Spinal cord (tissue), 10 donors: ENCODE results near the gene DACT2. TPM values are rescaled to one million over a fixed set of nuclear protein-coding genes. Genes with fewer than 3 reads are reported as not detected.
A peak's percentile ranks its signal among the peaks of the same experiment; 100 is the strongest.

Experiments
- DNase-seq, 6 donors: peaks; one replicate each; pipeline versions ENCODE4 v3.0.0 to v3.0.0-alpha.2; 2013 to 2015; ENCODE audit warnings: low spot score in 6 of 6, low read depth in 4 of 6
- H3K27ac ChIP-seq: one replicate; pipeline ENCODE4 v1.5.1; 2013; ENCODE audit warnings: low read depth, low read length, control low read depth
- H3K27me3 ChIP-seq: one replicate; pipeline ENCODE4 v1.6.1; 2013; ENCODE audit warnings: low read length; ENCODE audit not compliant: control insufficient read depth, insufficient read depth
- H3K36me3 ChIP-seq: one replicate; pipeline ENCODE4 v1.6.1; 2013; ENCODE audit warnings: low read length; ENCODE audit not compliant: control insufficient read depth, insufficient read depth
- H3K4me1 ChIP-seq: one replicate; pipeline ENCODE4 v1.6.1; 2013; ENCODE audit warnings: low read length; ENCODE audit not compliant: control insufficient read depth, insufficient read depth
- H3K4me3 ChIP-seq: one replicate; pipeline ENCODE4 v1.5.1; 2013; ENCODE audit warnings: low read depth, low read length, control low read depth
- H3K9me3 ChIP-seq: one replicate; pipeline ENCODE4 v1.6.1; 2013; ENCODE audit warnings: low read length; ENCODE audit not compliant: control insufficient read depth, insufficient read depth
- WGBS: methylation state at CpG from one replicate; pipeline ENCODE4 v1.1.5; 2013; ENCODE audit warnings: missing lambda C conversion rate; ENCODE audit not compliant: insufficient coverage; 5-methylcytosine and 5-hydroxymethylcytosine counted together
- polyA plus RNA-seq, 2 donors: library from polyadenylated mRNA; unstranded; fragments of 120-200 nt; gene quantifications; one replicate each; pipeline ENCODE4 v1.2.1, GENCODE V29; 2013; ENCODE audit not compliant: insufficient read length in 2 of 2
- total RNA-seq, 2 donors: library from RNA; depleted of rRNA in 1 of 2; stranded (reverse); fragments of 120-200 nt in 1 of 2; fragments of >200 nt in 1 of 2; gene quantifications; one replicate each; pipeline versions ENCODE4 v1.2.3 to v1.2.4, GENCODE V29; 2013 to 2014
- donor health status: healthy.

Gene DACT2
- total and polyA plus RNA-seq, 4 donors, result 3.5 to 11.7 (median 8.2) TPM

DNA sequence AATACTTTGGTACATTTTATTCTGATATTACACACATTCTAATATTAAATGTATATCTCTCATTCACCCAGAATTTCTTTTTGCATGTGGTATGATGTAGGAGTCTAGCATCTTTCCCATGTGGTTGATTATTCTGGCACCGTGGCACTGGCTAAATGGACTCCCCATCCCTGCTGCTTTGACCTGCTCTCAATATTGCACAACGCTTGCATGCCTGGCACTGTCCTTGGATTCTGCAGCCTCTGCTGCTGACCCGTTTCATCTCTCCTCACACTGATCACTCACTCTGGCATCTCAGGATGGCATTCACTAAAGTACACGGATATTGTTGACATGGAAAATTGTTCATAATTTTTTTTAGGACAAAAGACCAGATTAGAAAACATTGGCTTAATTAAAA lies 11.5 kb upstream of the DACT2 start:
- Histone ChIP-seq H3K27ac (no peak overlapping the region), H3K27me3 (no peaks in the 10 kb centered on the region), H3K4me1 (no peaks in the 10 kb centered on the region), H3K36me3 (no peaks in the 10 kb centered on the region), H3K4me3 (no peak overlapping the region), H3K9me3 (no peaks in the 10 kb centered on the region)
- DNase-seq, result no peak
- 80% methylated on average over 3 of the region's 4 CpGs for WGBS

DNA sequence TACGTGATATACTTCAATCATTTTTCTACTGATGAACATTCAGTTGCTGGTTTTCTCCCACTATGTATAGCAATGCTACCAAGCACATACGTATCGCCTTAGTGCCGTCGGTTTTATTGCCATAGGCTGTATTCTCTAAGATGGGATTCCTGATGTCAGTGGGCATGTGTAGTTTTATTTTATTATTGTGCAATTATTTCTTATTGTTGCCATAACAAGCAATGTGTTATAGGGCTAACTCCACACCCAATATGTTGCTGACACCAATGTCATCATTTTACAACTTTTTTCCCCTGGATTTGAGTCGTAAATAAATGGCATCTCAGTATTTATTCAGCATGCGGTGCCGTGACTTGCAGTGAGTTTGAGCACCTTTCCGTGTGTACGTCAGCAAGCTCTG lies 10.8 kb upstream of the DACT2 start:
- Histone ChIP-seq H3K27me3 (no peaks in the 10 kb centered on the region), H3K9me3 (no peaks in the 10 kb centered on the region), H3K27ac (no peak overlapping the region), H3K4me3 (no peak overlapping the region), H3K36me3 (no peaks in the 10 kb centered on the region), H3K4me1 (no peaks in the 10 kb centered on the region)
- no peak for DNase-seq
- 100% methylated on average over 3 of the region's 10 CpGs for WGBS

- no peak for DNase-seq
- WGBS, result 100% methylated on average over 2 of the region's 4 CpGs
- H3K27me3 ChIP-seq, result no peaks in the 10 kb centered on the region
Measured at GRCh38 chr6:168328086-168328485, 8.5 kb upstream of the DACT2 start.

GRCh38 chr6:168326294-168327261 lies 7.0 kb upstream of the DACT2 start:
- Histone ChIP-seq H3K27me3 (no peaks in the 10 kb centered on the region), H3K4me3 (no peak overlapping the region), H3K4me1 (no peaks in the 10 kb centered on the region), H3K9me3 (no peaks in the 10 kb centered on the region), H3K36me3 (no peaks in the 10 kb centered on the region), H3K27ac (no peak overlapping the region)
- no peak for DNase-seq
- 52% methylated on average over 8 of the region's 12 CpGs for WGBS

More at GRCh38 chr6:168328086-168328485, 8.5 kb upstream of the DACT2 start:
- no peak overlapping the region for H3K27ac ChIP-seq
- H3K9me3 ChIP-seq, result no peaks in the 10 kb centered on the region
- no peaks in the 10 kb centered on the region for H3K4me1 ChIP-seq
- no peak overlapping the region for H3K4me3 ChIP-seq
- no peaks in the 10 kb centered on the region for H3K36me3 ChIP-seq

DNA sequence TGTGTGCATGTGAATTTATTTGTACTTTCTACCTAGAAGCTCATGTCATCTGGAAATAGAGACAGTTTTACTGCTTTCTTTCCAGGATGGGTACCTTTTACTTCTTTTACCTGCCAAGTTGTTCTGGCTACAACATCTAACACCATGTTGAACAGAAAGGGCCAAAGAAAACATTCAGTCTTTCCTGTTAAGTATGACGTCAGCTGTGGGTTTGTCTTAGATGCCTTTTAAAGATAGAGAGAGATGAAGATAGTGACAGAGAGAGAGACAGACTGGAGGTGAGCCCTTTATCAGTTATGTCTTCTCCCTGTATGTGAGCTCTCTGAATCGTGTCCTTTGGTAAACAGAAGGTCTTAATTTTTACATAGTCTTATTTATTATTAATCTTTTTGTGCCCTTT lies 3.4 kb upstream of the DACT2 start:
- DNase-seq, result no peak
- Histone ChIP-seq H3K4me3 (no peak overlapping the region), H3K9me3 (peaks cover 3% of the 10 kb centered on the region), H3K36me3 (no peaks in the 10 kb centered on the region), H3K27ac (no peak overlapping the region), H3K4me1 (peaks cover 10% of the 10 kb centered on the region), H3K27me3 (peaks cover 15% of the 10 kb centered on the region)
- 20% methylated on average over 1 of the region's 2 CpGs for WGBS

DNA sequence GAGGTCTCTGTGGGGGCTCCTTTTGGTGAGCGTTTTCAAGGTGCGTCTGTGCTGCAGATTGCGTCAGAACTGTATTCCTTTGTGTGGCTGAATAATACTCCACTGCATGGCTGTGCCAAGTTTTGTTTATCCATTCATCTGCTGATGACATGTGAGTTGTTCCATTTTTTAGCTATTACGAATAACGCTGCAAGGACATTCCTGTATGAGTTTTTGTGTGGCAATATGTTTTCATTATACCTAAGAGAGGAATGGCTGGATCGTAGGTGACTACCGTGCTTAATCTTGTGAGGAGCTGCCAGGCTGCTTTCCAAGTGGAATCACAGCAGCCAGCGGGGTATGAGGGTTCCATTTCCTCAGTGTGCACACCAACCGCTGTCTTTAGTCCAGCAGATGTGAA lies 1.1 kb upstream of the DACT2 start:
- Histone ChIP-seq H3K4me3 (no peak overlapping the region), H3K27ac (no peak overlapping the region), H3K4me1 (peaks cover 10% of the 10 kb centered on the region), H3K9me3 (peaks cover 3% of the 10 kb centered on the region), H3K27me3 (peaks cover 15% of the 10 kb centered on the region), H3K36me3 (no peaks in the 10 kb centered on the region)
- WGBS, result 92% methylated on average over 9 of the region's 9 CpGs
- DNase-seq, result no peak

DNA sequence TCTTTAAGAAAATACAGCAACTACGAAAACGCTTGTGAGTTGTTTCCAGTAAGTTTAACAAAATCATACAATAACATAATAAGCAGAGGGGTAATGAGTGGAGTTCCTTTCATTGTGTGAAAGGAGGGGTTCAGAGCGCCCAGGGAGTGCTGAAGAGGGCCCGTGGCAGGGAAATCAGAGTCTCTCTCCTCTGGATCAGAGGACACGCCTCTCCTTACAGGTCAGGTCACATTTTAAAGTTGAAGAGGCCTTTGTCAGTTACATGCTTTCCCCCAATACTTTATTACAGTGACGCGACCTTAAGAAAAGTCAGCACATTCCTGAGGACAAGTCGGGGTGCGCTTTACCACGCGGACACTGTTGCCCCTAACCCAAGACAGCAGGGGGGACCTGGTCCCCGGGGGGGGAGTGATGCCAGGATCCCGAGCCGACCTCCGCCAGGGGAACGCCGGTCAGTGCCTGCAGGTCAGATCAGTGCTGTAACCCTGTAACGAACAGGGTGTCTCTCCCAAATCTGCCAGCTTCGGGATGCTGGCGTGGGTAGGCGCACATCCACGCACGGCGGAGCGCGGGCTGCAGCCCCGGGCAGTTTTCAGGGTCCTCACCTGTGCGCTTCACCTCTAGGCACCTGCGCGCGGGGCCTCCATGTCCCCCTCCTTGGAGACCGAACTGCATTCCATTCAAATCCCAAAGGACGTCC lies 848 bp downstream of the DACT2 start:
- no peak for DNase-seq
- peaks cover 3% of the 10 kb centered on the region for H3K9me3 ChIP-seq
- H3K36me3 ChIP-seq, result no peaks in the 10 kb centered on the region
- peaks cover 18% of the 10 kb centered on the region for H3K27me3 ChIP-seq
- H3K27ac ChIP-seq, result no peak overlapping the region
- peak overlapping the region; percentile 30 for H3K4me3 ChIP-seq
- H3K4me1 ChIP-seq, result peaks cover 23% of the 10 kb centered on the region
- WGBS, result 17% methylated on average over 30 of the region's 33 CpGs

GRCh38 chr6:168318090-168318489 lies 1.5 kb downstream of the DACT2 start:
- WGBS, result 78% methylated on average over 8 of the region's 12 CpGs

DNA sequence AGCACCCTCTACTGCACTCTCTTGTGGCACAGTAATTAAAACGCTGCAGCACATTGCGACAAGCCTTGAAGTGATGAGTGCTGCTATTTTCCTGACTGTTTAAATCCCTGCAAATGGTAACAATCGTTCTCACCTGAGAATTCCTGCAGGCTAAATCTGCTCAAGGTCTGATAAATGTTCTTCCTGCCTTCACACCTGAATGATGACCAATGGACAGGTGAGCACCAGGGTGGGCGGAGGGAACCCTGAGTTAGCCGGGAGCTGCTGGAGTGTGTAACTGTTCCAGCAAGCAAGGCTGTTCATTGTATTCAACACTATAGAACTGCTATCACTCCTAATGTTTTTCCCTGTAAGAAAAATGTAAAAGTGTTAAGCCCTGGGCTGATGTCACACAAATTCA lies 4.0 kb downstream of the DACT2 start:
- peak in 1 of 6 donors; percentile 76 for DNase-seq

More at GRCh38 chr6:168318090-168318489, 1.5 kb downstream of the DACT2 start:
- Histone ChIP-seq H3K36me3 (no peaks in the 10 kb centered on the region), H3K9me3 (peaks cover 3% of the 10 kb centered on the region), H3K4me3 (peak overlapping the region; percentile 30), H3K4me1 (peaks cover 29% of the 10 kb centered on the region), H3K27ac (no peak overlapping the region), H3K27me3 (peaks cover 18% of the 10 kb centered on the region)
- DNase-seq, result no peak

More for the DNA sequence above, 4.0 kb downstream of the DACT2 start:
- no peak overlapping the region for H3K4me3 ChIP-seq
- no peaks in the 10 kb centered on the region for H3K9me3 ChIP-seq
- WGBS, result 65% methylated on average over 3 of the region's 5 CpGs
- H3K4me1 ChIP-seq, result peaks cover 30% of the 10 kb centered on the region
- peak overlapping the region; percentile 1 for H3K27ac ChIP-seq
- H3K36me3 ChIP-seq, result peaks cover 2% of the 10 kb centered on the region
- H3K27me3 ChIP-seq, result peaks cover 16% of the 10 kb centered on the region
